CD14-positive monocyte (primary cell): ENCODE results near the gene ABCC2. TPM values are rescaled to one million over a fixed set of nuclear protein-coding genes. Genes with fewer than 3 reads are reported as not detected.

Source experiments
- DNase-seq, 3 donors: peaks; one replicate each; pipeline ENCODE4 v3.0.0-alpha.2; 2011 to 2022
- H2AFZ ChIP-seq: 2 replicates; pipeline ENCODE4 v1.6.0; 2012; ENCODE audit warnings: mild to moderate bottlenecking, low read depth, low read length, inconsistent platforms; ENCODE audit not compliant: insufficient read depth, poor library complexity, severe bottlenecking
- H3K27ac ChIP-seq, 2 donors: 1 replicate in 1 of 2; 2 replicates in 1 of 2; pipeline ENCODE4 v1.5.1; 2012 to 2013; ENCODE audit warnings: low read length in 2 of 2, control low read depth in 1 of 2, inconsistent platforms in 1 of 2, low read depth in 1 of 2, mild to moderate bottlenecking in 1 of 2
- H3K27me3 ChIP-seq, 2 donors: one replicate each; pipeline versions ENCODE4 v1.6.0 to v1.6.1; 2011 to 2013; ENCODE audit warnings: low read length in 2 of 2; ENCODE audit not compliant: control insufficient read depth in 2 of 2, insufficient read depth in 2 of 2
- H3K36me3 ChIP-seq, 2 donors: replicated peaks in 1 of 2; 1 replicate in 1 of 2; 2 replicates in 1 of 2; pipeline versions ENCODE4 v1.5.1 to v1.6.1; 2012 to 2013; ENCODE audit warnings: low read length in 2 of 2, control low read depth in 1 of 2, inconsistent platforms in 1 of 2, mild to moderate bottlenecking in 1 of 2; ENCODE audit not compliant: insufficient read depth in 2 of 2, control insufficient read depth in 1 of 2
- H3K4me1 ChIP-seq, 2 donors: 1 replicate in 1 of 2; 2 replicates in 1 of 2; pipeline versions ENCODE4 v1.5.1 to v1.6.1; 2012 to 2013; ENCODE audit warnings: low read length in 2 of 2, control low read depth in 1 of 2, inconsistent platforms in 1 of 2, mild to moderate bottlenecking in 1 of 2, moderate library complexity in 1 of 2; ENCODE audit not compliant: insufficient read depth in 2 of 2, control insufficient read depth in 1 of 2
- H3K4me2 ChIP-seq: replicated peaks from 2 replicates; pipeline ENCODE3; 2012; ENCODE audit warnings: low read length, moderate library complexity, mild to moderate bottlenecking; ENCODE audit not compliant: poor library complexity, severe bottlenecking; ENCODE audit errors: extremely low read depth
- H3K4me3 ChIP-seq, 3 experiments: fragments of 200-600 bp in 1 of 3; sonication (generic) in 1 of 3; replicated peaks in 1 of 3; 1 replicate in 2 of 3; 2 replicates in 1 of 3; pipeline ENCODE4 v1.5.1; 2011 to 2013; ENCODE audit warnings: low read length in 3 of 3, mild to moderate bottlenecking in 3 of 3, control low read depth in 2 of 3, low read depth in 2 of 3, inconsistent platforms in 1 of 3, moderate library complexity in 1 of 3
- H3K79me2 ChIP-seq: 2 replicates; pipeline ENCODE4 v1.6.0; 2012; ENCODE audit warnings: mild to moderate bottlenecking, control low read depth, inconsistent platforms, low read length, moderate library complexity; ENCODE audit not compliant: insufficient read depth
- H3K9ac ChIP-seq: 2 replicates; pipeline ENCODE4 v1.6.0; 2017; ENCODE audit warnings: low read length, mild to moderate bottlenecking; ENCODE audit not compliant: insufficient read depth, poor library complexity, severe bottlenecking
- H3K9me3 ChIP-seq, 2 donors: replicated peaks in 1 of 2; 1 replicate in 1 of 2; 2 replicates in 1 of 2; pipeline versions ENCODE4 v1.5.1 to v1.6.1; 2012 to 2013; ENCODE audit warnings: low read length in 2 of 2, control low read depth in 1 of 2; ENCODE audit not compliant: control insufficient read depth in 1 of 2, insufficient read depth in 1 of 2
- H4K20me1 ChIP-seq: 2 replicates; pipeline ENCODE4 v1.6.0; 2012; ENCODE audit warnings: mild to moderate bottlenecking, low read length, control low read depth, moderate library complexity; ENCODE audit not compliant: insufficient read depth
- H3K27ac Mint-ChIP-seq, 7 donors: one replicate each; pipeline ENCODE4 v1.8.0; 2020; ENCODE audit warnings: mild to moderate bottlenecking in 7 of 7, mixed read lengths in 7 of 7, moderate library complexity in 6 of 7, inconsistent platforms in 2 of 7
- H3K27me3 Mint-ChIP-seq, 3 donors: one replicate each; pipeline ENCODE4 v1.8.0; 2021 to 2022; ENCODE audit warnings: low read depth in 3 of 3, mild to moderate bottlenecking in 3 of 3, mixed read lengths in 3 of 3, moderate library complexity in 3 of 3, inconsistent platforms in 1 of 3
- H3K36me3 Mint-ChIP-seq, 2 donors: one replicate each; pipeline ENCODE4 v1.8.0; 2020; ENCODE audit warnings: mixed read lengths in 2 of 2, inconsistent platforms in 1 of 2, mild to moderate bottlenecking in 1 of 2
- H3K4me1 Mint-ChIP-seq: one replicate; pipeline ENCODE4 v1.8.0; 2020; ENCODE audit warnings: mild to moderate bottlenecking, mixed read lengths
- H3K4me3 Mint-ChIP-seq, 2 donors: one replicate each; pipeline ENCODE4 v1.8.0; 2020; ENCODE audit warnings: mild to moderate bottlenecking in 2 of 2, mixed read lengths in 2 of 2, moderate library complexity in 1 of 2
- H3K9me3 Mint-ChIP-seq, 7 donors: one replicate each; pipeline ENCODE4 v1.8.0; 2020 to 2022; ENCODE audit warnings: mixed read lengths in 7 of 7, mild to moderate bottlenecking in 6 of 7, moderate library complexity in 6 of 7, inconsistent platforms in 2 of 7
- CTCF ChIP-seq: fragments of 200-600 bp; IDR thresholded peaks from one replicate; pipeline ENCODE4 v1.8.0; 2022; ENCODE audit warnings: antibody characterized with exemption, mild to moderate bottlenecking
- WGBS: methylation state at CpG from one replicate; pipeline ENCODE4 v1.1.5; 2013; ENCODE audit warnings: missing lambda C conversion rate; ENCODE audit not compliant: insufficient coverage; 5-methylcytosine and 5-hydroxymethylcytosine counted together
- intact Hi-C, 2 donors: fragments of 100-400 bp; cut with micrococcal nuclease; formaldehyde crosslinking; loops; one replicate each; pipeline versions ENCODE4 v1.15.0 to v1.15.1; 2023
- polyA plus RNA-seq, 3 donors: library from polyadenylated mRNA; depleted of rRNA in 1 of 3; unstranded in 2 of 3; stranded (reverse) in 1 of 3; fragments of 300-500 nt in 2 of 3; fragments of >200 nt in 1 of 3; fragmentation: Illumina TruSeq in 2 of 3; gene quantifications; 1 replicate in 2 of 3; 2 replicates in 1 of 3; pipeline ENCODE4 v1.2.3, GENCODE V29; 2012 to 2021

ABCC2 gene
- polyA plus RNA-seq, 3 donors, result 0.09 to 2.7 (median 0.35) TPM

GRCh38 chr10:99873846-99874245 is 91.4 kb downstream of the ABCC2 start:
- peaks cover 14 to 33% of the 10 kb centered on the region in 2 donors for H3K36me3 ChIP-seq
- Mint-ChIP-seq H3K27me3 (peaks cover 9 to 12% (median 12%) of the 10 kb centered on the region in 3 donors), H3K27ac (no peak overlapping the region), H3K4me1 (peaks cover 8% of the 10 kb centered on the region), H3K9me3 (peaks cover 0 to 4% (median 0%) of the 10 kb centered on the region in 7 donors), H3K36me3 (peaks cover 31 to 34% of the 10 kb centered on the region in 2 donors), H3K4me3 (no peak overlapping the region)
- H3K4me3 ChIP-seq, result no peak overlapping the region
- no peak for DNase-seq
- no peak overlapping the region for H3K4me2 ChIP-seq
- WGBS, result 100% methylated on average over 1 of the region's 5 CpGs
- H3K79me2 ChIP-seq, result no peaks in the 10 kb centered on the region
- H3K9me3 ChIP-seq, result no peaks in the 10 kb centered on the region
- H2AFZ ChIP-seq, result no peak overlapping the region
- intact Hi-C loops, result no loop called here
- H3K4me1 ChIP-seq, result no peaks in the 10 kb centered on the region
- H3K27ac ChIP-seq, result no peak overlapping the region
- no peaks in the 10 kb centered on the region for H3K27me3 ChIP-seq
- no peaks in the 10 kb centered on the region for H4K20me1 ChIP-seq
- no peak overlapping the region for H3K9ac ChIP-seq
- no peak for TF ChIP-seq CTCF

DNA sequence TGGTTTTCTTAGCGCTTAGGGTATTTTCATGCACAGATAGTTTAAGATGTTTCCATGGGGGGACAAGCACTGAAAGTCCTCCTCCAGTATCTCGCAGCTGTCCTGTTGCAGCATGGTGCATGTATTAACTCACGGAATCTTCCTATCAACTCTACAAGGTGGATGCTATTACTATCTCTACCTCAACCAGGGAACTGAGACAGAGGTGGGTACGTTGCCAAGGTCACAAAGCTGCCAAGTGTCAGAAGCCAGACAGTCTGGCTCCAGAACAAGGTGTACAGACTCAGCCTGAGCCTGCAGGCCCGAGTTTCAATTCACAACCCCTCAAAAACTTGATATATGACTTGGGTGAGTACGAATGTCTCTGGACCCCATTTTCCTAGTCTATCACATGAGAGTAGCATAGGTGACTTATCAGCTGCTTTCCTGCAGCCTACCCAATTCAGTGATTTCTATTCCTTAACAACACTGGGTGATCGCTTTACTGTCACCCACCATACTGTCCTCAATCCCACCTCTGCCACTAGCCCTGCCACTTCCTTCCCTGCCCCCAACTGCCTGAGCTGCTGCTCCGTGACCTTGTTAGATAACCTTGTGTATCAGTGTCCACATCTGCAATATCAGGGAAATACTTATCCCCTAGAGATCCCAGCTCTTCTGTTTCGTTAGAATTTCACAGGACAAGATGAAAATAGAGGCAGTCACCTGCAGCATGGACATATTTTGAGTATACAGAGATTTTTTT is 92.1 kb downstream of the ABCC2 start:
- DNase-seq, result no peak
- Histone ChIP-seq H3K4me3 (no peak overlapping the region), H3K27ac (no peak overlapping the region), H3K9ac (no peak overlapping the region), H3K79me2 (no peaks in the 10 kb centered on the region), H4K20me1 (no peaks in the 10 kb centered on the region), H3K4me1 (no peaks in the 10 kb centered on the region), H3K36me3 (peaks cover 17 to 40% of the 10 kb centered on the region in 2 donors), H3K9me3 (no peaks in the 10 kb centered on the region), H3K27me3 (no peaks in the 10 kb centered on the region), H3K4me2 (no peak overlapping the region), H2AFZ (no peak overlapping the region)
- H3K4me1 Mint-ChIP-seq, result peaks cover 8% of the 10 kb centered on the region
- H3K27me3 Mint-ChIP-seq, result peaks cover 7 to 8% (median 8%) of the 10 kb centered on the region in 3 donors
- no peak for TF ChIP-seq CTCF
- no peak overlapping the region for H3K4me3 Mint-ChIP-seq
- H3K9me3 Mint-ChIP-seq, result peaks cover 0 to 4% (median 0%) of the 10 kb centered on the region in 7 donors
- intact Hi-C loops, result no loop called here
- peaks cover 34 to 41% of the 10 kb centered on the region in 2 donors for H3K36me3 Mint-ChIP-seq
- H3K27ac Mint-ChIP-seq, result no peak overlapping the region
- 100% methylated on average over 4 of the region's 9 CpGs for WGBS
